Measurements from ENCODE around the gene PACSIN2.

Gene PACSIN2

DNA sequence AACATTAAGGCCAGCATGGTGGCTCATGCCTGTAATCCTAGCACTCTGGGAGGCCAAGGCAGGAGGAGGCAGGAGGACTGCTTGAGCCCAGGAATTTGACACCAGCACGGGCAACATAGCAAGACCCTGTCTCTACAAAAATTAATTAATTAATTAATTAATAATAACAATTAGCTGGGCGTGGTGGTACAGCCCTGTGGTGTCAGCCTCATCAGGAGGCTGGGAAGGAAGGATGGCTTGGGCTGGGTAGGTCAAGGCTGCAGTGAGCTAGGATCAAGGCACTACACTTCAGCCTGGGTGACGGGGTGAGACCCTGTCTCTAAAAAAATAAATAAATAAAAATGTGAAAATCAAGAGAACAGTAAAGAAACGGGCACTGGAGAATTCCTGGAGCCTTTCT is 159.2 kb downstream of the PACSIN2 start:
- no peak for DNase-seq

DNA sequence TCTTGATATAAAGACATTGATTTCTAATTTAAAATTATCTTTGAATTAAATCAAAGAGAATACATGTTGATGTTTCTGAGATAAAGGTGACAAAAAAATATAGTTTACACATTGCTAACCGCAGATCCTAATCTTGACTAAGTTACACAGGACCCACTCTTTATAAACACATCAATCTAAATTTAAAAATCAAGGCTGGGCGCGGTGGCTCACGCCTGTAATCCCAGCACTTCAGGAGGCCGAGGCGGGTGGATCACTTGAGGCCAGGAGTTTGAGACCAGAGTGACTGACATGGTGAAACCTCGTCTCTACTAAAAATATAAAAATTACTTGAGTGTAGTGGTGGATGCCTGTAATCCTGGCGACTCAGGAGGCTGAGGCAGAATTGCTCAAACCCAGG is 159.7 kb downstream of the PACSIN2 start:
- no peak for DNase-seq

DNA sequence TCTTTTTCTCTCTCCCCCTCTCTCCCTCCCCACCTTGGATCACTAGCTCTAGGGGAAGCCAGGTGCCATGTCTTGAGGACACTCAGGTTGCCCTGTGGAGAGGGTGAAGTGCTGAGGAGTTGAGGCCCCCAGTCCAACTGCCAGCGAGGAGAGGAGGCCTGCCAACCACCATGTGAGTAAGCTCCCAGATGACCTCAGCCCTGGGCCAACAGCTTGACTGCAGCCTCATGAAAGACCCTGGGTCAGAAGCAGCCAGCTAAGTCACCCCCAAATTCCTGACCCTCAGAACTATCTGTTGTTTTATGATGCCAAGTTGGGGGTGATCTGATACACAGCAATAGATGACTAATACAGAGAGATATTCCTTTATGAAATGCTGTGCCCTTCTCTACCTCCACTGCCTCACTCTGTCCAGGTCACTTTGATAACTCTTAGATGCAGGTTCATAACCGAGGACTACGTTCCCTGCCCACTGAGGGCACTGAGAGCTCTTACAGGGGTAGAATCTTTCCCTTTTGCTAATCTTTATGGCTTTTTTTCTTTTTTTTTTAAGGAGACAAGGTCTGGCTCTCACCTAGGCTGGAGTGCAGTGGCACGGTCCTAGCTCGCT is 165.9 kb downstream of the PACSIN2 start:
- DNase-seq: no peak

DNA sequence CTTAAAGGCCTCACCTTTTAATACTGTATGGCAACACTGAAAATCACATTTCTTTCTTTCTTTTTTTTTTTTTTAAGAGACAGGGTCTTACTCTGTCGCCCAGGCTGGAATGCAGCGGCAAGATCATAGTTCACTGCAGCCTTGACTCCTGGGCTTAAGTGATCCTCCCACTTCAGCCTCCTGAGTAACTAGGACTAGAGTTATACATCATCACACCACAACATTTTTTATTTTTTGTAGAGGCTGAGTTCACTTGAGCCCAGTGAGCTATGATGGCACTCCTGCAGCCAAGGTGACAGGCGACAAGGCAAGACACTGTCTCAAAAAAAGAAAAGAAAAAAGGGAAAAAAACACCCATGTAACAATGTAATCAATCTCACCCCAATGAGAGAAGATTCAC is 167.8 kb downstream of the PACSIN2 start:
- no peak for DNase-seq

DNA sequence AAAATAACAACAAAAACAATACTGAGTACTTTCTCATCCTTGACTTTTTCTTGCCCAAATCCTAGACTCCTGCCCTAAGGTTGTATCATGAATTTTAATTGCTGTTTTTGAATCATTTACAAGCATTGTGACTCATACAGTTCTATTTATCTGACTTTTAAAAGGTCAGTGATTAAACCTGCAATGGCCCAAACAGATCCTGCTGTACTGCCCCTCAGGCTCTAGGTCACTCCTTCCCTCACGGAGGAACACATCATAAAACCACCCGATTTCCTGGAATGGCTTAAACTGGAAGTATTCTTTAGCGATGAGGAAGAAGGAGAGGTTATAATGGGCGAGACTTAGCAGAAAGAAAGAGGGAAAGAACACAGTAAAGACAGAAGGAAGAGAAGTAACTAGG is 170.2 kb downstream of the PACSIN2 start:
- no peak for DNase-seq

DNA sequence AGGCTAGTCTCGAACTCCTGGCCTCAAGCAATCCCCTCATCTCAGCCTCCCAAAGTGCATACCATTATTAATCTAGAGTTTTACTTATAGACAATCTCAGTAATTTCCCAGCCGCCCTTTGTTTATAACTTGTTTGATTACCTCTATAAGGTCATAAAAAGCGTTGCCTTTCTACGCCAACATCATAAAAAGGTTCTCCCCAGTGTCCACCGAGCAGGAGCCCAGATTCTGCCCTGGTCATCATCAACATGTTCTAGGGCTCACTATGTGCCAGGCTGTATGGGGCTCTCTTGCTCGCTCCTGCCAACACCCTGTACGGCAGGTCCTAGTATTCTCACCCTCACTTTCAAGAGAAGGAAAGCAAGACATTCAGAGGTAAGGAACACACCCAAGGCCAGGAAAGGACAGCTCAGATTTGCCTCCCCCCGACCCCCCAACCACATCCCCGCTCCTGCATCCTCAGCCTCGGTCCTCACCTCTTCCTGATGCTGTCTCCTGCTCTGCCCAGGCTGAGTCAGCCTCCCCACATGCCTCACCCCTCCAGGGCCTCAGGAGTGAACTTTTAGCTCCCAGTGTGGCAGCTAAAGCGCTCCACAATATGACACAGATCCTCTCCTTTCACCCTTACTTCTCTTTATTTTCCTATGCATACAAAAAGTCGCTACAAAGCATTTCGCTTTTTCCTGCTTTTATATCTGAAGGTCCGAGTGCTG is 172.1 kb downstream of the PACSIN2 start:
- no peak for DNase-seq

DNA sequence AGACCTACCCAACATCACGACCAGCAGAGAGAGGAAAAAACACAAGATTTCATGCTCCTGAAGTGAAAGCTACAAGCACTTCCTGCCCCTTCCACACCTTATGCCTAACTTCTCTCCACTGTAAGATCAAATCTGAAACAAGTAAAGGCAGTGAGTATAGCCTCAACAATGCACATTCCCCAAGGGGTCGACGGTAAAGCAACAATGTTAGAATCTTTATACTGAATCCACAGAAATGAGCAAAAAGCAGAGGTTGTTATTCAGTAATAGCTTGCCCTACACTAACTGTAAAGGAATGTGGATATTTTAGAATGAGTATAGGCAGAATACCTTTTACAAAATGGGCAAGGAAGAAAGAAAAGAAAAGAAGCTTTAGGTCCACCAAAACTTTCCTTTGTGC is 173.5 kb downstream of the PACSIN2 start:
- DNase-seq: no peak

DNA sequence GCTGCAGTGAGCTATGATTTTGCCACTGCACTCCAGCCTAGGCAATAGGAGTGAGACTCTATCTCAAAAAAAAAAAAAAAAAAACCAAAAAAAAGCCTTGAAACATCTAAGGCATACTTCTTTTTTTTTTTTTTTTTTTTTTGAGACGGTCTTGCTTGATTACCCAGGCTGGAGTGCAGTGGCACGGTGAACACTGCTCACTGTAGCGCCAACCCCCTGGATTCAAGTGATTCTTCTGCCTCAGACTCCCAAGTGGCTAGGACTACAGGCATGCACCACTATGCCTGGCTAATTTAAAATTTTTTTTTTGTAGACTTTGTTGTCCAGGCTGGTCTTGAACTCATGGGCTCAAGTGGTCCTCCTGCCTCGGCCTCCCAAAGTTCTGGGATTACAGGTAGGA is 177.4 kb downstream of the PACSIN2 start:
- no peak for DNase-seq

DNA sequence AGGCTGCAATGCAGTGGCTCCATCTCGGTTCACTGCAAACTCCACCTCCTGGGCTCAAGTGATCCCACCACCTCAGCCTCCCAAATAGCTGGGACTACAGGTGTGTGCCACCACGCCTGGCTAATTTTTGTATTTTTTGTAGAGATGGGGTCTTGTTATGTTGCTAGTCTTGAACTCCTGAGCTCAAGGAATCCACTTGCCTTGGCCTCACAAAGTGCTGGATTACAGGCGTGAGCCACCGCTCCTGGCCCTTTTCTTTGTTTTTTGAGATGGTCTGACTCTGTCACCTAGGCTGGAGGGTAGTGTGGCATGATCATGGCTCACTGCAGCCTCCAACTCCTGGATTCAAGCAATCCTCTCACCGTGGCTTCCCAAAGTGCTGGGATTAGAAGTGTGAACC is 178.9 kb downstream of the PACSIN2 start:
- DNase-seq: no peak

DNA sequence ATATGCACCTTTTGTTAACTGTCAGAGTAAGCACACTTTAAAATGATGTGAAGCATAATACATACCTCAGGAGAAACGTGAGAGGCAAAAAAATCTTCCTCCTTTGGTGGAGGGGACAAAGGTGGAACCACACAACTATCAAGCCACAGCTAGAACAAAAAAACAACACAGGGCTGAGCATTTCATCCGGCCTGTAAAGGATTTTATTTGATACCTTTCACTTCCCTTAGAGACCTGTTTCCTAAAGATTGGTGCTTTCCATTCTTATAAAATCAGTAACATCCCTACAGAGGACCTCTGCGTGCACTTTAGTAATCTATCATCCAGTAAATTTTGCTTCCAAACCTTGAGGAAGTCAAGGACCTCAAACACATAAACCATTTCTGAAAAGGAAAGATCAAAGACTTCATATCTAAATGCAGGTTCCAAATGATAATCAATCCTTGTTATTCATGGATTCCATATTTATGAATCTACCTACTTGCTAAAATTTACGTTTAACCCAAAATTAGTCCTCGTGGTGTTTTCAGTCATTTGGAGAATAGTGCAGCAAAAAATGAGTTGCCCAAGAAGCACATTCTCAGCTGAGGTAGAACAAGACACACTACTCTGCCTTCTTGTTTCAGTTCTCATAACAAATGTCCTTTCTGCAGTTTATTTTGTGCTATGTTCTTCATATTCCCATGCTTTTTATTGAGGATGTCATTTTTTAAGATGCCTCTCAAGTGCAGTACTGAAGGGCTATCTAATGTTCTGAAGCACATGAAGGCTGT is 180.6 kb downstream of the PACSIN2 start:
- DNase-seq: no peak

DNA sequence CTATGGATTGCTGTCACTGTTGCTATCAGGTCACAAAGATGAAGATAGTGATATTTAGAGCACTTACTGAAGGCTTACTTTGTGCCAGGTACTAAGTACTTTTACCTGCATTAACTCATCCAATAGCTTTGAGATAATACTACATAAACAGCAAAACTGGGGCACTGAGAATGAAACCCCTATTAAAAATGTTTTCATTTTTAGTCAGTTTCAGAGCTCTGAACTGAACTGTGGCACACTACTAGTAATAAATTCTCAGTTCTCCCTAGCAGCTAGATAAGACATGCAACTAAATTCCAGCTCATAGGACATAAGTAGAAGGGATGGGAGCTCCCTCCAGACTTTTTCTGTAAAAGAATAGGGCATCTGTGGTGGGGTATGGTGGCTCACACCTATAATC is 181.8 kb downstream of the PACSIN2 start:
- DNase-seq: no peak

DNA sequence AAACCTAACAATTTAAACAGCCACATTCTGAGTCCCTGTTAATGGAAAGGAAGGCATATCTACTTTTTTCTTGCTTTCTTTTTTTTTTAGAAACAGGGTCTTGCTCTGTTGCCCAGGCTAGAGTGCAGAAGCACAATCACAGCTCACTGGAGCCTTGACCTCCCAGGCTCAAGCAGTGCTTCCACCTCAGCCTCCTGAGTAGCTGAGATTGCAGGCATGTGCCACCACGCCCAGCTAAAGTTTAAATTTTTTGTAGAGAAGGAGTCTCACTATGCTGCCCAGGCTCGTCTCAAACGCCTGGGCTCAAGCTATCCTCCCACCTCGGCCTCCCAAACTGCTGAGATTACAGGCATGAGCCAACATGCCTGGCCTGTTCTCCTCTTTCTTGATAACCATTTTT is 183.2 kb downstream of the PACSIN2 start:
- no peak for DNase-seq

DNA sequence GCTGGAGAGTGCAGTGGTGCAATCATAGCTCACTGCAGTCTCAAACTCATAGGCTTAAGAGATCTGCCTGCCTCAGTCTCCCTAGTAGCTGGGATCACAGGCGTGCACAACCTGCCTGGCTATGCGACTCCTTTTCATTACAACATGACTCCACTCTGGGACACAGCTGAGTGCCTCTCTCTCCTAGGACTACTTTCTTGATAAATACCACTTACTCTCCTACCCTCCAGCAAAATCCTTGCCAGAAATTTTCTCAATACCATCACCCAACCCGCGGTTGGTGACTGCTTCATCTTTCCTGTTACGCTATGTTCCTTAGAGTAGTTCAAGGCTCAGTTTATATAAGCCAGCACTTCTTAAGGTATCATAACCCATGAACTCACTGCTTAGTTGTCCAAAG is 184.8 kb downstream of the PACSIN2 start:
- DNase-seq: no peak

DNA sequence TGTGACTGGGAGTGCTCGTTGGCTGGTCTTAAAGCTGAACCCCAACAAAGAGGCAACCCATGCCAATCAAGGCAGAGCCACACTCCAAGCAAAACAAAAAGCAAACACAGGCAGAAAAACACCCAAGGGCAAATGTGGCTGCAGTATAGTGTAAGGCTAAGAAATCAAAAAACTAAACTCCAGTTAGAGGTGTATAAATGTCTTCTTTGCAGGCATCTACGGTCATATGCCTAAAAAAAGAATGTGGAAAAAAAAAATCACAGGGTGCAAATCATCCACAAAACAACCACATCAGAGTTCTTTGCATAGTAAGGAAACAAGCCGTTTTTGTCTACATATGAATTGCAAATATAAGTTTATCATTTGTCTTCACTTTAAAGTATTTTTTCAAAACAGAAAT is 185.6 kb downstream of the PACSIN2 start:
- no peak for DNase-seq

DNA sequence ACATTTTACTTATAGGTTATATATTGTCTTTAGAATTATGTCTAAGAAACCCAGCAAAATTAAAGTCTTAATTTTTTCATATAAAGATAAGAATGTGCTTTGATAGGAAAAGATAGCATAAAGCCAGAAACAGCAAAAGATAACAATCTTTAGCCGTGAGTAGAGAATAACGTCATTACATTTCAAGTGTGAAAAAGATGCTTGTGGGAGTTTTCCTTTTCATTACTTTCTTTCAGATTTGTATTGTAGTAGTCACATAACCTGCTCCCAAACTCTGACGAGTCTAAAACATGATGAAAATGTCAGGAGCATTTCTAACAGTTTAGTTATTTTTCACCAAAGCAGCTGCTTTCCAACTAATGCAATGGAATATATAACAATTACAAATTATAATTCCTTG is 189.2 kb downstream of the PACSIN2 start:
- DNase-seq: no peak

DNA sequence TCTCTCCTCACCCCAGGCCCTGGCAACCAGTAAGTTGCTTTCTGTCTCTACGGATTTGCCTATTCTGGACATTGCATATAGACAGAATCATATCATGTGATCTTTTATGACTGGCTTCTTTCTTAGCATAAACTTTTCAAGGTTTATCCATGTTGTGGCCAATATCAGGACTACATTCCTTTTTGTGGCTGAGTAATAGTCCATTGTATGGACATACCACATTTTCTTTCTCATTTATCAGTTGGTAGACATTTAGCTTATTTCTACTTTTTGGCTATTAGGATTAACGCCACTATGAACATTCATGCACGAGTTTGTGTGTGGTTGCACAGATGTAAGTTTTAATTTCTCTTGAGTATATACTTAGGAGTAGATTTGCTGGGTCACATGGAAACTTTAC is 193.6 kb downstream of the PACSIN2 start:
- DNase-seq: no peak

DNA sequence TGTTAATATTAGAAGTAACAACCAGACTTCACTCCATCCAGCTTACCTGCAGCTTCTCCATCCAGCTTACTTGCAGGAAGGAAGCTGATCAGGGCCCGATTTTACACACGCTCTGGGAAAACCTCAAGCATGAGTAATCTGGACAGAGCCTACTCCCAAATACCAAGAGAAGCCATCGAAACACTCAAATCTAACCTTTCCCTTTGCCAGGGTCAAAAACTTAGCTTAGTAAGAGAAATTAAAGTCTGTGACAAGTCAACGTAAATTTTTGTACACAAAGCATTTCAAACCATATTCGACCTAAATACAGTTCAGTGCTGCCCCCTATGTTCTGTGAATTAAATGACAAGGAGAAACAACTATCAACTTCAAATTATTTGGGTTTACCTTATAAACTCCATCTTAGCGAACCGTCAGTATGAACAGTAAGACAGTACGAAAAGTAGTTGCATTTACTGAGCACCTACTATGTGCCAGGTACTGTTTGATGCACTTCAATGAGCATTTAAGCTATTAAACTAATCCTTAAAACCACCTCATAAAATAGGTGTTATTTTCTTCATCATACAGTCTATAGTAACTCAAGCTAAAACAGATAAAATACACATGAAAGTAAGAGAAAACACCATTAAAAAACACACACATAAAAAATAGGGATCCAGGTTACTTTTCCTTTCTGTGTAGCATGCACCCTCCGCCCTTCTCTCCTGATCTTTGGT is 194.7 kb downstream of the PACSIN2 start:
- no peak for DNase-seq

Data from bone marrow (tissue), 2 donors.